ENCODE measurements around the gene SH2D6. TPM values are rescaled to one million over a fixed set of nuclear protein-coding genes. Genes with fewer than 3 reads are reported as not detected.

Gene SH2D6
- total and polyA plus RNA-seq, 2 of the 8 experiments (the other 6 are each of a cell fraction or from before 2014, with no cell fraction given), result 0.42 TPM; not detected in 1

DNA sequence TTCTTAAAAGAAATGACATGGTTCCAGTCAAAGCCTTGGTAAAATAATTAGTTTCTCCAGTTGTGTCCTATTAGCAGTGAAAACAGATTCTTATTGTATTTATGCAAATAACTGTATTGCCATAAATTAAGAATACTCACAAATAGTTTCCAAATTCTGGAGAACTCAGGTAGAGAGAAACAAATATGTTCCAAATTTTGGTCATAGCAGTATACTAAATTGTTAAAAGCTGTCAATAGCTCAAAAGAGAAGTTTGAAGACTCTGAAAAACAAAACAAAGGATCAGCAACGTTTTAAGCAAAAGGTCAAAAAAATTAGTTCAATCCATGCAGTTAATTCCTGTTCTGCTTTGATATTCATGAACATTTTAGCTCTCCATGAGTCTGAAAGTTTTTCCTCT is 38.5 kb upstream of the SH2D6 start:
- H3K56ac ChIP-seq (replicated peaks; ENCODE audit: insufficient read length, low read depth, low read length), result no peak overlapping the region
- H2BK12ac ChIP-seq (ENCODE audit: low read depth, low read length), result no peak overlapping the region
- H2BK15ac ChIP-seq (ENCODE audit: low read length), result no peak overlapping the region
- H3K4me1 ChIP-seq (replicated peaks in 1 of 4; ENCODE audit: control insufficient read depth in 3 of 4, insufficient read depth in 4 of 4, low read length in 3 of 4), result peaks cover 0 to 9% (median 0%) of the 10 kb centered on the region in 4 experiments; a peak in 1 of 7 replicates
- no peaks in the 10 kb centered on the region for H3K79me2 ChIP-seq (ENCODE audit: control insufficient read depth in 1 of 2, insufficient read depth in 2 of 2, low read length in 2 of 2)
- POLR2A ChIA-PET (ENCODE audit: partially characterized antibody), result interaction anchor here (25.0 kb wide), 1 partner anchor 165 kb away, joined by 396 read pairs; the partner anchor contains the start of gene MAT2A
- H2AFZ ChIP-seq (ENCODE audit: low read length), result no peak overlapping the region
- H2BK120ac ChIP-seq (replicated peaks; ENCODE audit: low read depth, low read length), result no peak overlapping the region
- H3K4me2 ChIP-seq (ENCODE audit: insufficient read depth in 1 of 2, low read depth in 2 of 2, low read length in 2 of 2), result no peak overlapping the region
- H3K27ac ChIP-seq (ENCODE audit: low read depth, low read length), result no peak overlapping the region
- DNase-seq (ENCODE audit: low read depth in 1 of 2, low spot score in 2 of 2), result no peak
- no peak overlapping the region for H3K4ac ChIP-seq (replicated peaks; ENCODE audit: insufficient read length, low read depth, low read length)
- H4K91ac ChIP-seq (replicated peaks; ENCODE audit: insufficient read length, low read length), result no peak overlapping the region
- CTCF ChIA-PET (ENCODE audit: partially characterized antibody), result interaction anchor here (1.1 to 2.5 kb wide), 2 partner anchors 11 to 41 kb away, joined by 3 to 8 read pairs; no protein-coding TSS in a partner anchor
- H3K27me3 ChIP-seq (replicated peaks in 1 of 4; ENCODE audit: control insufficient read depth in 3 of 4, extremely low read depth in 1 of 4, insufficient read depth in 3 of 4, low read length in 3 of 4), result no peaks in the 10 kb centered on the region
- H3K18ac ChIP-seq (ENCODE audit: extremely low read depth, low read length), result no peak overlapping the region
- no peak overlapping the region for H2BK20ac ChIP-seq (ENCODE audit: low read length)
- no peaks in the 10 kb centered on the region for H3K23me2 ChIP-seq (ENCODE audit: low read depth, low read length)
- no peak overlapping the region for H2BK5ac ChIP-seq (ENCODE audit: low read depth, low read length)
- 88% methylated on average over 1 of the region's 1 CpG; no CpG with 5 or more reads in 1 of the 2 experiments for WGBS, 2 experiments (ENCODE audit: extremely low coverage in 1 of 2, insufficient coverage in 1 of 2, insufficient read length in 1 of 2, insufficient replicate concordance in 2 of 2, low coverage in 1 of 2, low lambda C conversion rate in 2 of 2, missing lambda C conversion rate in 1 of 2)
- H4K5ac ChIP-seq (ENCODE audit: insufficient read length, low read depth, low read length), result no peak overlapping the region
- no peak overlapping the region for H3K4me3 ChIP-seq (ENCODE audit: extremely low read depth in 1 of 4, insufficient read depth in 2 of 4, low read depth in 3 of 4, low read length in 4 of 4)
- no peak overlapping the region for H3K9ac ChIP-seq (replicated peaks in 1 of 4; ENCODE audit: extremely low read depth in 1 of 4, low read depth in 3 of 4, low read length in 3 of 4)
- no peaks in the 10 kb centered on the region for H3K79me1 ChIP-seq (ENCODE audit: low read depth, low read length)
- H3K36me3 ChIP-seq (ENCODE audit: control insufficient read depth in 2 of 4, insufficient read depth in 4 of 4, low read length in 3 of 4), result peaks cover 0 to 11% (median 1%) of the 10 kb centered on the region in 4 experiments; a peak in 4 of 8 replicates
- H3K9me3 ChIP-seq (ENCODE audit: insufficient read depth in 2 of 2, low read depth in 1 of 2, low read length in 1 of 2), result peaks cover 4 to 10% of the 10 kb centered on the region in 2 experiments; a peak in 3 of 4 replicates
- H3K23ac ChIP-seq (ENCODE audit: insufficient read length), result no peak overlapping the region
- no peak for FAIRE-seq
- H4K20me1 ChIP-seq (replicated peaks in 1 of 2; ENCODE audit: control insufficient read depth in 1 of 2, insufficient read depth in 2 of 2, low read length in 2 of 2), result no peaks in the 10 kb centered on the region
- no peak overlapping the region for H4K8ac ChIP-seq (ENCODE audit: extremely low read depth, insufficient read depth, low read length)
- H3K14ac ChIP-seq (ENCODE audit: insufficient read length), result no peak overlapping the region
- no peak overlapping the region for H2AK5ac ChIP-seq (ENCODE audit: low read depth, low read length)
- TF ChIP-seq HDAC6 (IDR thresholded peaks at IDR 0.05; ENCODE audit: low read depth, low read length) (no peak), EGR1 (IDR thresholded peaks at IDR 0.05; ENCODE audit: borderline replicate concordance, low read depth, low read length) (no peak), PHF8 (conservative IDR thresholded peaks at IDR 0.05; ENCODE audit: low read depth, low read length) (no peak), CBX8 (IDR thresholded peaks at IDR 0.05; ENCODE audit: borderline replicate concordance, low read depth, low read length) (no peak), SP1 (IDR thresholded peaks at IDR 0.05; ENCODE audit: low read depth, low read length) (no peak), TAF7 (optimal IDR thresholded peaks at IDR 0.05; ENCODE audit: borderline replicate concordance, low read depth, low read length) (no peak), GABPA (IDR thresholded peaks at IDR 0.05; ENCODE audit: borderline replicate concordance, insufficient read depth, low read length) (no peak), JUND (IDR thresholded peaks at IDR 0.05; ENCODE audit: low read length) (no peak), TCF12 (IDR thresholded peaks at IDR 0.05; ENCODE audit: low read depth, low read length) (no peak), RBBP5 (IDR thresholded peaks at IDR 0.05; ENCODE audit: borderline replicate concordance, low read depth, low read length) (no peak), BACH1 (IDR thresholded peaks at IDR 0.05; ENCODE audit: low read length) (no peak)
- TF ChIP-seq, protein P1, sequence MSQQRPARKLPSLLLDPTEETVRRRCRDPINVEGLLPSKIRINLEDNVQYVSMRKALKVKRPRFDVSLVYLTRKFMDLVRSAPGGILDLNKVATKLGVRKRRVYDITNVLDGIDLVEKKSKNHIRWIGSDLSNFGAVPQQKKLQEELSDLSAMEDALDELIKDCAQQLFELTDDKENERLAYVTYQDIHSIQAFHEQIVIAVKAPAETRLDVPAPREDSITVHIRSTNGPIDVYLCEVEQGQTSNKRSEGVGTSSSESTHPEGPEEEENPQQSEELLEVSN (IDR thresholded peaks at IDR 0.05), result no peak
- TF ChIP-seq, protein P2, sequence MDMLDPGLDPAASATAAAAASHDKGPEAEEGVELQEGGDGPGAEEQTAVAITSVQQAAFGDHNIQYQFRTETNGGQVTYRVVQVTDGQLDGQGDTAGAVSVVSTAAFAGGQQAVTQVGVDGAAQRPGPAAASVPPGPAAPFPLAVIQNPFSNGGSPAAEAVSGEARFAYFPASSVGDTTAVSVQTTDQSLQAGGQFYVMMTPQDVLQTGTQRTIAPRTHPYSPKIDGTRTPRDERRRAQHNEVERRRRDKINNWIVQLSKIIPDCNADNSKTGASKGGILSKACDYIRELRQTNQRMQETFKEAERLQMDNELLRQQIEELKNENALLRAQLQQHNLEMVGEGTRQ (IDR thresholded peaks at IDR 0.05; ENCODE audit: low read length), result no peak

All from H1 (cell line).